ENCODE results near the gene JAK3.

Gene JAK3

DNA sequence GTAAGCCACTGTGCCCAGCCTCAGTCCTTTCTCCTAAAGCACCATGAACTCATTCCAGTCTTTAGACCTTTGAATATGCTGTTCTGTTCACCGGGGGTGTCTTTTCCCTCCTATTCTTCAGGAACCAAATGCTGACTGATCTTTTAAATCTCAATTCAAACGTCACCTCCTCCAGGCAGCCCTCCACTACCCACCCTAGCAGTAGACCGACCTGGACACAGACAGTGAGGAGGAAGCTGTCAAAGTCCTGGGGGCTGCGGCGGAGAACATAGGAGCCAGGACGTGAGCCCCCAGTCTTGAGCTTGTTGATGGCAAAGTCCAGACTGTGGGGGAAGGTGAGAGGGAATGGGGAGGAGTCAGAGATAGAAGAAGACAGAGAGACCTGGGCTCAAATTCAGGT lies 7.8 kb downstream of the JAK3 start:
- DNase-seq (ENCODE audit: low read depth, low spot score), result no peak

DNA sequence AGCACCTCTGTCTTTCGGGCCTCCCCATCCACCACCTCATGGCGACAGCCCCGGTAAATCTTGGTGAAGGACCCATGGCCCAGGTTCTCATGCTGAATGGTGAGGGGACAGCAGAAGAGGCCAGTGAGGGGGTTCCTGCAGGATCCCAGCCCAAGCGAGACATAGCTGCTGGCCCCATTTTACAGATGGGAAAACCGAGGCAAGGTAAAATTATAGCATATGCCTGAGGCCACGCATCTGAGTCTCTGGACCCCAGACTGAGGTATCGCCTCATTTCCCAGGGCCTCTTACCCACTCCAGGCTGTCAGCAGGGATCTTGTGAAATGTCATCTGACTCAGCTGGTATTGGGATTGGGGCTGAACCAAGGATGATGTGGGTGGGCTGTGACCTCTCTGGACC lies 9.8 kb downstream of the JAK3 start:
- no peak for DNase-seq (ENCODE audit: low read depth, low spot score)

GRCh38 chr19:17836530-17836929 lies 11.3 kb downstream of the JAK3 start:
- DNase-seq (ENCODE audit: low read depth, low spot score), result no peak

- no peak for DNase-seq (ENCODE audit: low read depth, low spot score)
Measured at GRCh38 chr19:17835182-17836006, 12.4 kb downstream of the JAK3 start.

DNA sequence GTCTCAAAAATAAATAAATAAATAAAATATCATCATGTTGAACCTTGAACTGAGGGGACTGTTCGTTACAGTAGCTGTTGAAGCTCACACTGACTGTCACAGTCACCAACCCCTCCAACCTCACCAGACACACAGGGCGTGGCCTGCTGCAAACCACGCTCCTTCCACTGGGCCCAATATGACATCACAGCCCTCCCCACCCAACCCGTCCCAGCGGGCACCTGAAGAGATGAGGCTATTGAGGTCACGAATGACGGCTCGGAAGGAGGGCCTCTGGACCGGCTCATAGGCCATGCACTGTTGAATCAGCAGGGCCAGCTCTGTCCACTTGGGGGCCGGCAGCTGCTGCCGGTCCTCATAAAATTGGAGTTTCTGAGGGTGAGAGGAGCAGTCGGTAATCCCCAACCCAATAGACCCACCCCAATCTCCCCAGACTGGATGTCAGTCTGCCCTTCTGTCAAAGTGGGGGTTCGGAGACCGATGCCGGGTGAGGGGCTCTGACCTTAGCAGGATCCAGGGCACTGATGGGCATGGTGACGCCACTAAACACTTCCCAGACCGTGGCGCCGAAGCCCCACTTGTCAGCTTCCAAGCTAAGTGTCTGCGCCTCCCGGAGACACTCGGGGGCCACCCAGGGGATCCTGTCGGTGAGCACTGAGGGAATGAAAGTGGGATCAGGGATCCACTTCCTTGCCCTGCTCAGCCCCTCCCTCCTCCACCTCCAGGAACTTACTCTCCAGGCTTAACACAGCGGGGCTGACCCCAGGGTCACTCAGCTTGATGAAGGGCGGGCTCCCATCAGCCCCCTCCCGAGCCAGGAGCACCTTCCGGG lies 13.2 kb downstream of the JAK3 start:
- DNase-seq (ENCODE audit: low read depth, low spot score), result no peak

- no peak for DNase-seq (ENCODE audit: low read depth, low spot score)
Measured at GRCh38 chr19:17832443-17833208, 15.2 kb downstream of the JAK3 start.

DNA sequence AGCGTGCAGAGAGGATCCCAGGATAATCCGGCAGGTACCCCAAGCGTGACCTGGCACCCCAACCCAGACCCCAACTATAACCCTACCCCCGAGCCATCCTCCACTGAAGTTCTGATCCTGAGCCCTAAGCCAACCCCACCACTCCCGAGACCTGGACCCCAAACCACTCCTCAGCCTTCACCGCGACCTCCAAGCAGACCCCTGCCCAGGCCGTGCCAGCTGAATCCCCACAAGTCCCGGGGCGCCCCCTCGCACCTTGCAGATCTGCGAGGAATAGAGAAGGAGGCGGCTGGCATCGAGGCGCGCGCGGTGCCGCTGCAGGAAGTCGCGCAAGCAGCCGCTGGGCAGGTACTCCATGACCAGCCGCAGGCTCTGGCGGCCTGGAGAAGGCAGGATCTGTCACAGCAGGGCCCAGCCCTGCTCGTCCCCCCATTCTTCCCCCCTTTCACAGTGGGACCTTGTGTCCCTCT lies 16.3 kb downstream of the JAK3 start:
- no peak for DNase-seq (ENCODE audit: low read depth, low spot score)

GRCh38 chr19:17830567-17831418 lies 17.0 kb downstream of the JAK3 start:
- DNase-seq (ENCODE audit: low read depth, low spot score), result peak; percentile 78

- DNase-seq (ENCODE audit: low read depth, low spot score), result peak; percentile 52
Measured at GRCh38 chr19:17829855-17830566, 17.8 kb downstream of the JAK3 start.

- no peak for DNase-seq (ENCODE audit: low read depth, low spot score)
Measured at GRCh38 chr19:17826508-17827056, 21.2 kb downstream of the JAK3 start.

DNA sequence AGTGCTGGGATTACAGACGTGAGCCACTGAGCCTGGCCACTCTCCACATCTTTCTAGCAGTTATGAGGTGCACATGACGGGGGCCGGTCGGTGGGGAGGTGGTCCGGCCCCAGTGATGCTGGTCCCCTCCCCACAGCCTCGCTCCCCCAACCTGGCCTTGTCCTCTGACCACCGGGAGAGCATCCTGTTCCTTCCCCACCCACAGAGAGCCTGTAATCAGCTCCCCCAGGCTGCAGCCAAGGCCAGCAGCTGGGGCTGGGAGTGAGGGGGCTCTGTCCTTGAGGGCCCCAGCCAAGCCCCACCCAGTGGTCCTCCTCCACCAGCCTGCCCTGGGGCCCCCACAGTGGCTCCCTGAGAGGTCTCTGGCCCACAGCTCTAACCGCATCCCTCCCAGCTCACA lies 23.4 kb downstream of the JAK3 start:
- DNase-seq (ENCODE audit: low read depth, low spot score), result no peak

DNA sequence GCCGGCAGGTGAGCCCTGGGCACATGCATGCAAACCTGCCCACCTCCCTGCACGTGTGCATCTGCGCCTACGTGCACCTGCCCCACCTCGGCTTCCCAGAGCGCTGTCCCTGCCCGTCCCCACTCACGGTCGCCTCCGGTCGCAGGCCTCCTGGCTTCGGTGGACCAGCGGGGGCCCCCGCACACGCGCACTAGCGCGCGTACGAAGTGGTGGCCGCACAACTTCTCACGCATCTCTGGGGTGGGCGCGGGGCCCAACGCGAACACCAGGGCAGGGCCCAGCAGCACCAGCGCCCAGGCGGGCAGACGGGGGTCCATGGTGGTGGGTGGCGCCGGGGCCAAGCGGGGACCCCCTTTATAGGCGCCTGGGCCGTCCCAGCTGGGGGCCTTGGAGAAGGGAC lies 26.6 kb downstream of the JAK3 start, which contains the start of gene INSL3:
Gene INSL3, minus strand, starts transcription at position 330 of the 400 bp plus-strand sequence. Its CDS starts 13 bp downstream, at position 317.
- DNase-seq (ENCODE audit: low read depth, low spot score), result no peak

DNA sequence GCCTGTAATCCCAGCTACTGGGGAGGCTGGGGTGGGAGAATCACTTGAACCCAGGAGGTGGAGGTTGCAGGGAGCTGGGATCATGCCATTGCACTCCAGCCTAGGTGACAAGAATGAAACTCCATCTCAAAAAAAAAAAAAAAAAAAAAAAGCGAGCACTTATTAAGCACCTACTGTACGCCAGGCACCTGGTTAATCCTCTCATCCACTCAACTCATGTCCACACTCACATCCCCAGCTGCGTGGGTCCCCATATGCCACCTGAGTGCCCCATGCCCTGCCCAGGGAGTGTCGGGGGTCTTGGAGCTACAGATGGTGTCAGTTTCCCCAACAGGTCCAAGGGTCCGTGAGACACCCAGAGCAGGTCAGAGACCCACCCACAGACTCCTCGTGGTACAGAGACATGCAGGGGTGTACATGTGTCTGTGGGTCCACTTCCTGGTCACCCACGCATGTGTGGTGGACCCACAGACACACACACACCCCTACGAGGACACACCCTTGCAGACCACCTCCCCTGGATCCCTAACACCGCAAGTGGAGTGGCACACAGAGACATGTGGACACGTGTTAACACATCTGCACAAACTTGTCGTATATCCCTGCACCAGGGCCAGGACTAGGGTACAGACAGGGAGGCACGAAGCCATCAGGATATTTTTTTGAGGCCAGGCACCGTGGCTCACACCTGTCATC lies 30.0 kb downstream of the JAK3 start:
- no peak for DNase-seq (ENCODE audit: low read depth, low spot score)

- DNase-seq (ENCODE audit: low read depth, low spot score), result no peak
Measured at GRCh38 chr19:17812099-17812498, 35.7 kb downstream of the JAK3 start.

DNA sequence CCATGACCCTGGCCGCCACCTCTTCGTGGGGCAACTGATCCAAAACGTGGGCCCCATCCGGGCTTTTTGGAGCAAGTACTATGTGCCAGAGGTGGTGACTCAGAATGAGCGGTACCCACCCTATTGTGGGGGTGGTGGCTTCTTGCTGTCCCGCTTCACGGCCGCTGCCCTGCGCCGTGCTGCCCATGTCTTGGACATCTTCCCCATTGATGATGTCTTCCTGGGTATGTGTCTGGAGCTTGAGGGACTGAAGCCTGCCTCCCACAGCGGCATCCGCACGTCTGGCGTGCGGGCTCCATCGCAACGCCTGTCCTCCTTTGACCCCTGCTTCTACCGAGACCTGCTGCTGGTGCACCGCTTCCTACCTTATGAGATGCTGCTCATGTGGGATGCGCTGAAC lies 36.1 kb downstream of the JAK3 start:
- no peak for DNase-seq (ENCODE audit: low read depth, low spot score)

DNA sequence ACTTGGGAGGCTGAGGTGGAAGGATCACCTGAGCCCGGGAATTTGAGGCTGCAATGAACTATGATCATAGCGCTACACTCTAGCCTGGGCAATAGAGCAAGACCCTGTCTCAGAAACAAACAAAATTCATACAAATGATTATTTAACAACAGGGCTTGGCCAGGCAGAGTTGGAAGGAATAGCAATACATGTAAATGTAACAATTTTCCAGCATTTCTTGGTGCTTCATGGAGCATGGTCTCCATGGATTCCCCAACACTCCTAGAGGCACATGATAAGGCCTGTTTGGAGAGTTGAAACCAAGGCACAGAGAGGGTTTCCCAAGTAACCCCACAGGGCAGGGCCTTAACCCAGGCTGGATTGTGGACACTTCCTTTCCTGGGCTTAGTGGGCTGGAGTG lies 36.7 kb downstream of the JAK3 start:
- no peak for DNase-seq (ENCODE audit: low read depth, low spot score)

GRCh38 chr19:17807731-17808316 lies 40.0 kb downstream of the JAK3 start:
- DNase-seq (ENCODE audit: low read depth, low spot score), result no peak

DNA sequence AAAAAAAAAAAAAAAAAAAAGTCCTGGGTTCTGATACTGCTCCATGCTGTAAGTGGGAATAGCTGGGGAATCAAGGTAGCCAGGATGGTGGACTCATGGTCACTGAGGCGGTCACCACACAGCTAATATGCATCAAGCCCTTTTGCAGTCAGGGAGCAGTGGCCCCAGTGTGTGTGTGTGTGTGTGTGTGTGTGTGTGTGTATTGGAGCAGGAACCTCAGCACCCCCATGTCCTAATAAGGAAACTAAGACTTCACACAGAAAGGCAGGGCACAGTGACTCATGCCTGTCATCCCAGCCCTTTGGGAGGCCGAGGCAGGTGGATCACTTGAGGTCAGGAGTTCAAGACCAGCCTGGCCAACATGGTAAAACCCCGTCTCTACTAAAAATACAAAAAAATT lies 40.8 kb downstream of the JAK3 start:
- DNase-seq (ENCODE audit: low read depth, low spot score), result no peak

DNA sequence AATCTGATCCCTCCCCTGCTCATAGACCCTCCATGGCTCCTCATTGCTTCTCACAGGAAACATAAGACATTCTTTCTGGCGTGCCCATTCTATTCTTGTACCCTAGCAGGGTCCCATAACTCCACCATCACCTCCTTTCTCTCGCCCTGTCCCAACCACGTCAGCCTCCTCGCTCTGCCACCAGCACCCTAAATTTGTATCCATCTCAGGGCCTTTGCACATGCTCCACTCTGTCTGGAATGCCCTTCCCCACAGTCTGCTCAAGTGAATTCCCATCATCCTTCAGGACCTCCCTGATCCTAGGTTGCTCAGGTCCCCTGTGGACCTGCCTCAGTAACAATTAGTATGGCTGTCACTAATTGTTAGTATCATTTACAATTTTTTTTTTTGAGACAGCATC lies 42.4 kb downstream of the JAK3 start:
- no peak for DNase-seq (ENCODE audit: low read depth, low spot score)

Data from astrocyte of the hippocampus (primary cell).